Measurements from ENCODE around the gene CUL5. TPM values are rescaled to one million over a fixed set of nuclear protein-coding genes. Genes with fewer than 3 reads are reported as not detected.

Gene CUL5
- total and polyA plus RNA-seq, 2 donors (not counting 1 experiment from before 2014, with no cell fraction given) = 22.9 to 28.2 TPM

GRCh38 chr11:108062336-108062735, 53.6 kb downstream of the CUL5 start:
- Histone ChIP-seq H3K79me2 (ENCODE audit: control insufficient read depth, insufficient read depth, low read length) (peaks cover 1% of the 10 kb centered on the region), H3K9ac (ENCODE audit: insufficient read depth, low read length) (no peak overlapping the region), H3K4me2 (ENCODE audit: extremely low read depth, insufficient read depth, low read length) (no peak overlapping the region), H3K9me3 (ENCODE audit: control insufficient read depth, insufficient read depth, low read depth, low read length) (no peaks in the 10 kb centered on the region), H4K20me1 (ENCODE audit: control insufficient read depth, extremely low read depth, insufficient read depth, low read length) (no peaks in the 10 kb centered on the region), H3K36me3 (ENCODE audit: control insufficient read depth, insufficient read depth, low read length) (no peaks in the 10 kb centered on the region), H3K27me3 (ENCODE audit: control insufficient read depth, insufficient read depth, low read length) (no peaks in the 10 kb centered on the region), H3K27ac (ENCODE audit: insufficient read depth, low read length) (no peak overlapping the region), H3K4me3 (replicated peaks in 1 of 4; ENCODE audit: control extremely low read depth in 1 of 4, insufficient read depth in 1 of 4, low read depth in 3 of 4, low read length in 4 of 4) (no peak overlapping the region), H3K4me1 (ENCODE audit: control insufficient read depth, extremely low read depth, insufficient read depth, low read length) (no peaks in the 10 kb centered on the region), H2AFZ (ENCODE audit: low read length) (no peak overlapping the region)
- no peak for DNase-seq (ENCODE audit: low read depth in 2 of 2)
- no peak for TF ChIP-seq CTCF (conservative IDR thresholded peaks at IDR 0.05 in 1 of 2, IDR thresholded peaks at IDR 0.05 in 1 of 2; ENCODE audit: low read depth in 1 of 2, low read length in 2 of 2)
- no peak for TF ChIP-seq EZH2 (IDR thresholded peaks at IDR 0.05; ENCODE audit: low read length, missing control alignments)

DNA sequence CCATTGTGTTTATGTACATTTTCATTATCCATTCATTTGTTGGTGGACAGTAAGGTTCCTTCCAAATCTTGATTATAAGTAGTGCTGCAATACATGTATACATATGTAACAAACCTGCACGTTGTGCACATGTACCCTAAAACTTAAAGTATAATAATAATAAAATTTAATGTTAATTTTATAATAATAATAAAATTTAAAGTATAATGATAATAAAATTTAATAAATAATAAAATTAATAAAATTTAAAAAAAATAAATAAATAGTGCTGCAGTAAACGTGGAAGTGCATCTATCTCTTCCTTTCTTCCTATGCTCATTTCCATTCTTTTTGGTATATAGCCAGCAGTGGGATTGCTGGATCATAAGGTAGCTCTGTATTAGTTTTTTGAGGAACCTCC, 54.7 kb downstream of the CUL5 start:
- H3K36me3 ChIP-seq (ENCODE audit: control insufficient read depth, insufficient read depth, low read length) = no peaks in the 10 kb centered on the region
- H4K20me1 ChIP-seq (ENCODE audit: control insufficient read depth, extremely low read depth, insufficient read depth, low read length) = no peaks in the 10 kb centered on the region
- H3K9me3 ChIP-seq (ENCODE audit: control insufficient read depth, insufficient read depth, low read depth, low read length) = no peaks in the 10 kb centered on the region
- no peaks in the 10 kb centered on the region for H3K27me3 ChIP-seq (ENCODE audit: control insufficient read depth, insufficient read depth, low read length)
- no peak overlapping the region for H3K9ac ChIP-seq (ENCODE audit: insufficient read depth, low read length)
- peaks cover 1% of the 10 kb centered on the region for H3K79me2 ChIP-seq (ENCODE audit: control insufficient read depth, insufficient read depth, low read length)
- H3K27ac ChIP-seq (ENCODE audit: insufficient read depth, low read length) = no peak overlapping the region
- no peaks in the 10 kb centered on the region for H3K4me1 ChIP-seq (ENCODE audit: control insufficient read depth, extremely low read depth, insufficient read depth, low read length)
- H3K4me2 ChIP-seq (ENCODE audit: extremely low read depth, insufficient read depth, low read length) = no peak overlapping the region
- no peak for DNase-seq (ENCODE audit: low read depth in 2 of 2)
- no peak overlapping the region for H2AFZ ChIP-seq (ENCODE audit: low read length)
- TF ChIP-seq EZH2 (IDR thresholded peaks at IDR 0.05; ENCODE audit: low read length, missing control alignments) = no peak
- TF ChIP-seq CTCF (conservative IDR thresholded peaks at IDR 0.05 in 1 of 2, IDR thresholded peaks at IDR 0.05 in 1 of 2; ENCODE audit: low read depth in 1 of 2, low read length in 2 of 2) = no peak
- no peak overlapping the region for H3K4me3 ChIP-seq (replicated peaks in 1 of 4; ENCODE audit: control extremely low read depth in 1 of 4, insufficient read depth in 1 of 4, low read depth in 3 of 4, low read length in 4 of 4)

DNA sequence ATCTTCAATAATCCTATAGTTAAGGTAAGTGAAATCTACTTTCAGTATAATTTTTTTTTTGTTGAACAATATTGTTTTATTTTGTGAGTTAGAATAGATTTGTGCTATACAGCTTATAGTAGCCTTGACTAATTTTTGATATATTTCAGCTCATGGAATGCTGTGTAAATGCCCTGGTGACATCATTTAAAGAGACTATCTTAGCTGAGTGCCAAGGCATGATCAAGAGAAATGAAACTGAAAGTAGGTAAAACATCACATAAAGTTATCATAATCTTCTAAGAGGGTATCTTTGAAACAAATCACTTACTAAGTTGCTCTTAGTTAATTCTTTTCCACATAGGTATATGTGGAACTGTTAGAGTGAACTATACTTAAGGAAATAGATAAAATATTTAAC, 61.2 kb downstream of the CUL5 start:
- no peaks in the 10 kb centered on the region for H3K4me1 ChIP-seq (ENCODE audit: control insufficient read depth, extremely low read depth, insufficient read depth, low read length)
- H3K27ac ChIP-seq (ENCODE audit: insufficient read depth, low read length) = no peak overlapping the region
- H4K20me1 ChIP-seq (ENCODE audit: control insufficient read depth, extremely low read depth, insufficient read depth, low read length) = no peaks in the 10 kb centered on the region
- peak; percentile 67 to 71 for DNase-seq (ENCODE audit: low read depth in 2 of 2)
- no peak overlapping the region for H3K9ac ChIP-seq (ENCODE audit: insufficient read depth, low read length)
- H3K79me2 ChIP-seq (ENCODE audit: control insufficient read depth, insufficient read depth, low read length) = peaks cover 1% of the 10 kb centered on the region
- H3K4me2 ChIP-seq (ENCODE audit: extremely low read depth, insufficient read depth, low read length) = peak overlapping the region; percentile 78
- no peaks in the 10 kb centered on the region for H3K9me3 ChIP-seq (ENCODE audit: control insufficient read depth, insufficient read depth, low read depth, low read length)
- peak overlapping the region in 2 of 4 experiments; percentile 10 to 13 for H3K4me3 ChIP-seq (replicated peaks in 1 of 4; ENCODE audit: control extremely low read depth in 1 of 4, insufficient read depth in 1 of 4, low read depth in 3 of 4, low read length in 4 of 4)
- no peak for TF ChIP-seq EZH2 (IDR thresholded peaks at IDR 0.05; ENCODE audit: low read length, missing control alignments)
- TF ChIP-seq CTCF (conservative IDR thresholded peaks at IDR 0.05 in 1 of 2, IDR thresholded peaks at IDR 0.05 in 1 of 2; ENCODE audit: low read depth in 1 of 2, low read length in 2 of 2) = no peak
- no peaks in the 10 kb centered on the region for H3K27me3 ChIP-seq (ENCODE audit: control insufficient read depth, insufficient read depth, low read length)
- no peaks in the 10 kb centered on the region for H3K36me3 ChIP-seq (ENCODE audit: control insufficient read depth, insufficient read depth, low read length)
- no peak overlapping the region for H2AFZ ChIP-seq (ENCODE audit: low read length)

All from fibroblast of lung (primary cell).